Testis (tissue), 2 donors: ENCODE results near the gene CTCF.

Experiments
- CTCF ChIP-seq, 3 experiments: fragments of 450-650 bp in 2 of 3; fragments of 200-600 bp in 1 of 3; sonication (generic) in 1 of 3; IDR thresholded peaks; one replicate each; pipeline ENCODE4 v1.5.1; 2016 to 2019; ENCODE audit warnings: antibody characterized with exemption in 3 of 3, mild to moderate bottlenecking in 2 of 3, moderate library complexity in 1 of 3
- POLR2A ChIP-seq: fragments of 450-650 bp; IDR thresholded peaks from one replicate; pipeline ENCODE4 v1.6.1; 2017; ENCODE audit warnings: antibody characterized with exemption, mild to moderate bottlenecking, moderate library complexity

GRCh38 chr16:67608364-67608763 is 46.0 kb downstream of the CTCF start:
- TF ChIP-seq CTCF (IDR thresholded peaks at IDR 0.05) (no peak), POLR2A (no peak)
